Measurements from ENCODE around the gene CHCHD10. TPM values are rescaled to one million over a fixed set of nuclear protein-coding genes. Genes with fewer than 3 reads are reported as not detected.

The CHCHD10 gene
- total and polyA plus RNA-seq, 2 of the 13 experiments (the other 11 are each of a cell fraction or from before 2014, with no cell fraction given), result 37.0 to 62.8 TPM

GRCh38 chr22:23767673-23768548 is at the start of gene CHCHD10 (continued):
- no peak; the same call in 1 of the 2 replicates for TF ChIP-seq GMEB1 (CRISPR knock-in tag; IDR thresholded peaks at IDR 0.05; ENCODE audit: borderline replicate concordance)
- TF ChIP-seq GATAD2A (CRISPR knock-in tag; IDR thresholded peaks at IDR 0.05), result peak; percentile 62; the same call in 1 of the 2 replicates
- no peak; the same call in 1 of the 2 replicates for TF ChIP-seq ZNF34 (CRISPR knock-in tag; IDR thresholded peaks at IDR 0.05; ENCODE audit: borderline replicate concordance)
- TF ChIP-seq ZHX1 (CRISPR knock-in tag; IDR thresholded peaks at IDR 0.05; ENCODE audit: low read depth), result peak; percentile 49; the same call in 1 of the 2 replicates
- TF ChIP-seq ZNF710 (CRISPR knock-in tag; IDR thresholded peaks at IDR 0.05; ENCODE audit: borderline replicate concordance), result peak; percentile 51; the same call in 1 of the 2 replicates
- no peak for TF ChIP-seq ZNF446 (CRISPR knock-in tag; IDR thresholded peaks at IDR 0.05)
- TF ChIP-seq POLR2AphosphoS2 (IDR thresholded peaks at IDR 0.05; ENCODE audit: low read depth, low read length), result no peak
- no peak for TF ChIP-seq ZNF207 (IDR thresholded peaks at IDR 0.05; ENCODE audit: borderline replicate concordance)
- TF ChIP-seq ZNF280B (CRISPR knock-in tag; IDR thresholded peaks at IDR 0.05; ENCODE audit: borderline replicate concordance), result peak; percentile 78
- no peak for TF ChIP-seq ZNF792 (CRISPR knock-in tag; IDR thresholded peaks at IDR 0.05)
- TF ChIP-seq ZNF567 (CRISPR knock-in tag; IDR thresholded peaks at IDR 0.05; ENCODE audit: borderline replicate concordance), result no peak
- TF ChIP-seq ZNF576 (CRISPR knock-in tag; IDR thresholded peaks at IDR 0.05), result no peak
- peak; percentile 94 for TF ChIP-seq CSRNP1 (CRISPR knock-in tag; IDR thresholded peaks at IDR 0.05)
- peak; percentile 90; the same call in 1 of the 2 replicates for TF ChIP-seq ZNF510 (CRISPR knock-in tag; IDR thresholded peaks at IDR 0.05; ENCODE audit: low read depth)
- no peak for TF ChIP-seq NR2F1 (CRISPR knock-in tag; IDR thresholded peaks at IDR 0.05)
- 0 out of 2 replicates have a peak, but pooled peaks have one; percentile 59 for TF ChIP-seq TFAP4 (IDR thresholded peaks at IDR 0.05; ENCODE audit: borderline replicate concordance, low read depth)
